NCI-H345 treated with DMSO at 0.1 percent for 48 hours (cell line): ENCODE data around the gene APOH.

Experiments used
- DNase-seq: peaks from one replicate; lab custom pipeline; 2025; ENCODE audit not compliant: unreplicated experiment; lab: John Stamatoyannopoulos, UW

Gene APOH

DNA sequence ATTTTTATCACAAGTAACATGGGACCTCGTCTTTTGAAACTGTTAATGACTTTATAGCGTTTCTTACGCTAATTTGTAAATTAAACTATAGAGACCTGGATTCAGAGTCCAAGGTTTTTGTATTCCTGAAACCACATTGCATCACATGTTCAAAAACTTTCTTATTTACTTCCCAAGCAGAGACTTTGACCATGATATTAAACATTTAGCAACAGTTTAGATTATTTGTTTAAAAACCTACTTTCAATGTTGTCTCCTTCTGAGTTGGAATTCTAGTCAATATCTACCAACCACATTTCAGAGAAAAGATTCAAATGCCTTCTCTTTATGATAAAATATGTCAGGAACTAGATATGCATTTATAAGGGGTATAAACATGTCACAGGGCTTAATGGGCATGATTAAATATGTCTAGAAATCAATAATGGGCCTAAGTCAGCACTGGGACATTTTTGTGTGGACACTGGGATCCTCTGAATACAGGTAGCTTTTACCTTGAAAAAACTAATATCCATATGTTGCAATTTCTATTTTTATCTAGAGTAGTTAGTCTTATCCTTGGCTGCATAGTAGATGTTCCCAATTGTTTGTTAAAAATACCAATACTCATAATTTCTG is 6.3 kb upstream of the APOH start:
- DNase-seq = no peak

DNA sequence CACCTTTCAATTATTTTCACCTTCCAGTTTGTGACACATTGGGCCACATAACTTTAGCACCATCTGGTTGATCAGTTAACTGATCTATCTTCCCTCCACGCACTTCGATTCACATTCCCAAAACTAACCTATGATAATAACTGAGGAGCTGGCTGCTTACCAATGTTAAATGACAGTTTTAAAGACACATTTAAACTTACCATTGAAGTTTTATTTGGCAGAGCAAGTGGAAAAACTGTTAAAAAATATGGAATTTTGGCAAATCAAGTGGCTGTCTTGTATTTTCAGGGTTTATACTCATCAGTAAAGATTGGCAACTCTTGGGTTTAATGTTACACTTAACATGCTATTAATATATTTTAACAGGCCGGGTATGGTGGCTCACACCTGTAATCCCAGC is 5.4 kb upstream of the APOH start:
- no peak for DNase-seq

DNA sequence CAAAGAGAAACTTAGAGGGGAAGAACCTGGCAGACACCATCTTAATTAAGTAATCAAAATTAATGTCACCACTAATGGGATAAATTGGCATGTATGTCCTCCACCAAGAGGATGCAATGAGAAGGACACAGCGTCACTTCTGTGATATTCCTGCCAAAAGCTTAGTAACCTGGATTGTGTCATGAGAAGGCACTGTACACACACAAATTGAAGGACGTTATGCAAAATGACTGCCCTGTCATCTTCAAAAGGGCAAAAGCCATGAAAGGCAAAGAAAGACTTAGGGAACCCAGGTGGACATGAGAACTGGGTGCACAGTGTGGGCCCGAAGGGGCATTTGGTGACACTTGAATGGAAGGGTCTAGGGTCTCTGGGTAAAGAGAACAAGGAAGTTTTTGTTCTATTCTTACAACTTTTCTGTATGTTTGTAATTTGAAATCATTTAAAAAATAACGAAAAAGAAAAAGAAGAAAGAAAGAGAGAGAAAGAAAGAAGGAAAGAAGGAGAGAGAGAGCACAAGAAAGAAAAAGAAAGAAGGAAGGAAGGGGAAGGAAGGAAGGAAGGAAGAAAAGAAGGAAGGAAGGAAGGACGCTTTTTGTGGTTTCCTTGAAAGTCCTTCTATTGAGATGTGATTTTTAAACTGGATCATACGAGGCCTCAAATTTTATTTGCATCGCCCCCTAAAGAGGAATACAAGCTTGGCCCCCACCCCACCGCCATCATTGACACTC is 4.0 kb upstream of the APOH start:
- DNase-seq = no peak

DNA sequence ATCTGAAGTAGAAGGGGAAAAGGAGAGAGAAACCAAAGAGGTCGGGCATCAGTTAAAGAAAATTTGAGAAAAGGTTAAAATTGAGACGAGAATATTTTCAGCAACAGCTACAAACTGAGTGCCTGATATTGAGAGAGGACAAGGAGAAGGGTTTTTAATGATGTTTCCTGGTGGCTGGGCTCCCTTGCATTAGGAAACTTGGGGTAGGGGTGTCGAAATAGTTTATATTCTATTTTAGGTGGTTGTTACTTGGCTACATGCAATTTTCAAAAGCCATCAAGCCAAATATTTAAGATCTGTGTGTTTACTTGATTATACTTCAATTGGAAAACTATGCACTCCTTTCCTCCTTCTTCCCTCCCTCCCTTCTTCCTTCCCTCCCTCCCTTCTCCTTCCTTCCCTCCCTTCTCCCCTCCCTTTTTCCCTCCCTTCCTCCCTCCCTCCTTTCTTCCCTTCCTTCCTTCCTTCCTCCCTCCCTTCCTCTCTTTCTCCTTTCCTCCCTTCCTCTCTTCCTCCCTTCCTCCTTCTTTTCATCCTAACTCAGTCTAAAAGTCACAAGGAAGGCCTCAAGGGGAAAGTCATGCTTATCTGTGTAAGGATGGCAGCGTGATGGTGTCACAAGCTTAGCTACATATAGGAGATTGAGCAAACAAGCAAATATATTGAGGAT is 1.8 kb upstream of the APOH start:
- no peak for DNase-seq

DNA sequence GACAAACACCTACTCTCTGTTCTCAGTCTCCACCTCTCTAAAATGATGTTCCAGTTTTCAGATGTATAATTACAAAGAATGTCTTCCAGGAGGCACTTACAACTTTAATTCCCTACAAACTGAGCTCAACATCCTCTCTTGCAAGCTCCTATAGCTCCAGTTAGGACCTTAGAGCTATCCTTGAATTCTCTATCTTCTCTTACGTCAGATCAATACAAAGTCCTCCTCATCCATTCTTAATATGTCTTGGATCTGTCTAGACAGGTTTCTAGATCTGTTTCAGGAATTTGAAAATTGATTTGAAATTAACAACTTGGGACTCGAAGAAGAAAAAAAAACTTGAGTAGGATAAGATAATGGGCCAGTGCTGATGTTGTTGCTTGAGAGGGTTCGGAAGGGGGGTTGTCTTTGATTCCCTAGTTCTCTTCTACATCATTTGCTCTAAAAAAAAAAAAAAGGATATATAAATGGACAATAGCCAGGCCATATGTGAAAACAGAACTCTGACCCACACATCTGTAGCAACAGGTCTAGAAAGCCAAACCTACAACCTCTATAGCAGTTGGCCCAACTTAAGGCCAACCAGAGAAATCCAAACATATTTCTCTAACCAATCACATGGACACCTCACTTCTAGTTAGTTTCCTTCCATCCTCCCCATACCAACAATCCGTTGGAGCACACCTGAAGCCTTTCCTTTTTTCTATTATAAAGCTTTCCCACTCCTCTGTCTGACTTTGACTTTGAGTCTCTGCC is 746 bp upstream of the APOH start:
- no peak for DNase-seq

DNA sequence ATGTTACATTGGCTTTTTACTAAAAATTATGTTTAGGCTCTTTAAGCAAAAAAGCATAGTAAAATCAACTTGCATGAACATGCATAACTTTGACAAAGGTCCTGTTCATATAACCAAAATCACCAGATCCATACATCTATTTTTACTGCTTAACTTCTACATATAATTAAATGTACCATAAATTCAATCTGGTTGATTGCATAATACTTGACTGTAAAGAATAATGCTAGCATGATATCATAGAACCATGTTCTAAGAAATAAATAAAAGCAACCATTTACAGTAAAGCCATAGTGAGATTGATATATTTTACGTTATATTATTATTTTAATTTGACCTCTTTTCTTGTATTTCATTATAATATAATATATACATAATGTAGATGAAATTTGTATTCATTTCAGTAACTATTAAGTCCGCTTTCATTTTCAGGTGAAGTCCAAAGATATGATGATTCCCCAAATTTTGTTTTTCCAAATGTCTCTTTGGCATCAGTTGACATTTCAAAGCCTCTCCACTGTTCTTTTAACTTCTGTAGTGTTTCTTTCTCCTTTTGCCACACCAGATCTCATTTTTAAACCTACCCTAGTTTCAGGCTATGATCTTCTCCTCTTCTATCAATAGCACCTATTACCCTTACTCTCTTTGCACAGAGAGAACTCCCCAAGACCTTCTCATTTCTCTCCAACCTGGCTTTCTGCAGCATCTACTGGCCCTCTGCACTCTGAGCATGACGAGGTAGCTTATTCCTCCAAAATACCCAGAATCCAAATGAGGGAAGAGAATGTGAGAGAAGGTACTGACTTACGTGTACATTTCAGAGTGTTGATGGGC is 1.8 kb downstream of the APOH start:
- no peak for DNase-seq

DNA sequence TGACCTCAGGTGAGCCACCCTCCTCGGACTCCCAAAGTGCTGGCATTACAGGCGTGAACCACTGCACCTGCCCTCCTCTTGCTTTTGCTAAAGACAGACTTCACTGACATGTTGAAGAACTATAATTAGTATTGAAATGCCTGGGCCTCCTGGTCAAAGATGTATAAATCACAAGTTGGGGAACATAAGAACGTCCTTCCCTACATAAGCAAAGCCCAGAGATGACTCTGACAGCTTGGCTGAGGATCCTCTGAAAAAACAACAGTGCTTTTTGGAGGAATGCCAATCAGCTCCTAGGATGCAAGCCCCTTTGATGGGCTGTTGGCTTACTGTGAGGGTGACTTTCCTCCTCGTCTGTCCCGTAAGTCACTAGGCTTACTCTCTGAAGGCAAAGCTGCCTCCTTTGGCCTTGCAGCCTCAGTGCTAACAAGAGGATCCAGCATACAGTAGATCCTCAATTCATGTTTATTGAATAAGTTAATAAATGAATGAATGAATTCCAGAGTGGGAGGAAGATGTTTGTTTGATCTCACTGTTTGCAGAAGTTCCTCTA is 6.3 kb downstream of the APOH start:
- DNase-seq = no peak

DNA sequence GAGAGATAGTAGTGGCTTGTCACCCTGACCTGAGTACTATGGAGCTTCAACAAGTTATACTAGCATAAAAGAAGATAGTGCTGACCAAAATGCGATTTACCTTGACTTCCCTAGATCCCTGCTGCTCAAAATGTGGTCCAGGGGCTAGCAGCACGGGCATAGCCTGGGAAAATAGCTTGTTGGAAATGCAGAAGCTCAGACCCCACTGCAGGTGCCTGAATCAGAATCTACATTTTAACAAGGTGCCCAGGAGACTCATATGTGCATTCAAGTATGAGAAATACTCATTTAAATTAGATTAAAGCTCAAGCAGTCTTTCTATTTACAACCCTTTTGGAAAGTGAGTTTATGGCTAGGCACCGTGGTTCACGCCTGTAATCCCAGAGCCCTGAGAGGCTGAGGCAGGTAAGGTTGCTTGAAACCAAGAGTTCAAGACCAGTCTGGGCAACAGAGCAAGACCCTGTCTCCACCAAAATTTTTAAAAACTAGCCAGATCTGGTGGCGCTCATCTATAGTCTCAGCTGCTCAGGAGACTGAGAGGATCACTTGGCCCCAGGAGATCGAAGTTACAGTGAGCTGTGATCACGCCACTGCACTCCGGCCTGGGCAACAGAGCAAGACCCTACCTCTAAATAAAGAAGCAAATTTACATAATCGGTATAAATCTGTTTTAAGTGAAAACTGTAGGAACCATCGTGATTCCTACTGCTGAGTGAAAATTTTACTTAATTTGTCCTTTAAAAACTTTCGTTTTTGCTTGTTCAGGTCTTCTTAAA is 7.3 kb downstream of the APOH start:
- no peak for DNase-seq

DNA sequence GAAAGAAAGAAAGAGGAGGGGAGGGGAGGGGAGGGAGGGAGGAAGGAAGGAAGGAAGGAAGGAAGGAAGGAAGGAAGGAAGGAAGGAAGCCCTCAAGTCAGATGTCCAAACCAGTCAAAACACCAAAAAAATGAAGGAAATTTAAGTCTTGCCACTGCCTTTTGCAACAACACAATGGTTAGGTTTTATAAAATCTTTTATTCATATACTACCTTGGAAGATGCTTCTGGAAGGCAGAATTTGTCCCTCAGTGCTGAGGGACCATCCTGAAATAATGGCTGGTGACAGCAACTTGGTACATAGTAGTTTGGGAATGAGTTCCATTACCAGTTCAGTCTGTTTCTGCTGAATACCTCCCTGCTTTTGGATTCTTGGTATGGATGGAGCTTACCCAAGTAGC is 7.9 kb downstream of the APOH start:
- no peak for DNase-seq

DNA sequence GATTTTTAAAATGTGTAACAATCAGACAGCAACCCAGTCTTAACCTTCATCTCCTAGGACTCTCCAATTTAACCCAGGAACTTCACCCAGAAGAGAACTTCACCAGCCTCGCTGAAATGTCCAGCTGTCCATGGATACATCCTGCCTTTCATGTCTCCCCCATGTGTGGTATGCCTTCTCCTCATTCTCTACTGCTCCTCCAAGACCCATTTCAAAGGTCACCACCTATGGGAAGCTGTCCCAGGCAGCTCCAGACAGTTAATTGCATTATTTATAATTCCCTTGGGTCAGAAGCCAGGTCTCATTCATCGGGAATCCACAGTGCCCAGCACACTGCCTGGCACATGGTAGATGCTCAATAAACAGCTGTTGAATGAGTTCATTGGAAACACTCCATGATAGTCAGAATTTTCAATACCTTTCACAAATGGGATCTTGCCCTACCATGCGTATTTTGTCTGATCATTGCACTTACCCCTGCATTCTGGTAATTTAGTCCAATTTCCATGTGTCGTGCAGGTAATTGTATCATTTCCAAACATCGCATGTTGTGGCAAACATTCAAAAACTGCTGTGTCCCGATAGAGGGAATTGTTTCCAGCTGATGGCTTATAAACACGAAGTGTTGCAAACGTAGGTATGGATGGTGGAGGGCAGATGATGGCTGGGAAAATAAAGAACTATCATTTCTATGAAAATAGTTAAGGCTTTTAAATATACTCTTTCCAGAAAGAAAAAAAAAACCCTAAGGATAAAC is 9.0 kb downstream of the APOH start:
- no peak for DNase-seq

DNA sequence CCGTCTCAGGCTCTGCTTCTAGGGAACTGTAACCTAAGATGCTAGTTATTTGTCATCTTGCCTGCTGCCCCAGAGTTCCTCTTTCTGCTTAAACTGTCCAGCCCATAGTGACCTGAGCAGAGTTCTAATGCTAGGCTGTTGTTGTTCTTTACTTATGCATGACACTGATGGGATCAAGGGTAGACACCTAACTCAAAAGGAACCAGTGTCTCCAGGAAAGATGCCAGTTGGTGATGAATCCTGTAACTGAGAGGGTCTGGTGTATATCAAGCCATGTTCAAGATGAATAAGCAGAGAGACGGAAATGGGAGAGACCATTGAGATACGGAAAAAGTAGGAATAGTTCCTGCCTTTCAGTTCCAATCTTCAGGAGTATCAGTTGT is 13.7 kb downstream of the APOH start:
- no peak for DNase-seq

DNA sequence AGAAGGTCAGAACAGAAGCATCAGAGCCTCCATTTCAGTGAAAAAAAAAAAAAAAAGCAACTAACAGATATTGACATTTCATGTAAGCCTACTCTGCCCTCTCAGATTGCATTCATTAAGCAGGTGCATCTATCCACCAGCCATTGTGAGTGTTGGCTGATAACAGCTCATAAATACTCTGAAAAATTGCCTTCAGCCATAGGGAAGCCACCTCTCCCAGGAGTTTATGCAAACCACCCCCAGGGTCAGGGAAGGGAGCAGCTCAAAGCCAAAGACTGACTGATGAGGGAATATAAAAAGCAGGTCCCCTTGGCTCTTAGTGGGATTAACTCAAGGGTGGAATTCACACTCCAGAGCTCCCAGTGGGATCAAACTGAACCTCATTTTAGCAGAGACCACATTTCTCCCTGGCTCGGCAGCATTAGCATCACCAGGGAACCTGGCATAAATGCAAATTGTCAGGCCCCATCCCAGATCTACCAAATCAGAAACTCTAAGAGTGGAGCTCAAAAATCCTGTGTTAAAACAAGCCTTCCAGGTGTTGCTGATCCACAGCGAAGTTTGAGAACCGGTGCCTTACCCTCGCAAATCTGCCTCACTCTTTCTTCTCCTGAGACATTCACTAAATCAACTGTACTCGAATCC is 14.2 kb downstream of the APOH start:
- DNase-seq = no peak

DNA sequence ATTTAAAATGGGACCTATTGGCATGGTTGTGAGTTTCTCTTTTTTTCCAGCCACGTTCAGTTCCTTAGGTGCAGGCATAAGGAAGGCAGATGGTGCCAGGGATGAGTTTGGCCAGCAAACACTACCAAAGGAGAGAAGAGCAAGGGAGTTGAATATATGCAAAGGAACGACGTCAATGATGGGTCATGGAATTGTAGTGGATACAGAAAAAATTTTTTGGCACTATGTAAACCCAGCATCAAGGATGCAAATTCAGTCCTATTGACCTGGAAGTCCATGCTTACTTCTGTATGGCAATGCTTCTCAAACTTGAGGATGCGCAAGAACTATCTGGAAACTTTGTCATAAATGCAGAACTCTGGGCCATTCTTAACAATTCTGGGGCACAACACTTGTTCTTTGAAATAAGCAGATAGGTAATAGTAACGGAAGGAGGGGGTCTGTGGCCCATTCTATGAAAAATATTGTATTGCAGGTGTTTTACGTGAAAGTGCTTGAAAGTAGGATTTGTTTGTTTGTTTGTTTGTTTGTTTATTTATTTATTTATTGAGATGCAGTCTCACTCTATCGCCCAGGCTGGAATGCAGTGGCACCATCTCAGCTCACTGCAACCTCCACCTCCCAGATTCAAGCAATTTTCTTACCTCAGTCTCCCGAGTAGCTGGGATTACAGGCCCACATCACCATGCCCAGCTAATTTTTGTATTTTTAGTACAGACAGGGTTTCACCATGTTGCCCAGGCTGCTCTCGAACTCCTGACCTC is 18.0 kb downstream of the APOH start:
- DNase-seq = no peak

DNA sequence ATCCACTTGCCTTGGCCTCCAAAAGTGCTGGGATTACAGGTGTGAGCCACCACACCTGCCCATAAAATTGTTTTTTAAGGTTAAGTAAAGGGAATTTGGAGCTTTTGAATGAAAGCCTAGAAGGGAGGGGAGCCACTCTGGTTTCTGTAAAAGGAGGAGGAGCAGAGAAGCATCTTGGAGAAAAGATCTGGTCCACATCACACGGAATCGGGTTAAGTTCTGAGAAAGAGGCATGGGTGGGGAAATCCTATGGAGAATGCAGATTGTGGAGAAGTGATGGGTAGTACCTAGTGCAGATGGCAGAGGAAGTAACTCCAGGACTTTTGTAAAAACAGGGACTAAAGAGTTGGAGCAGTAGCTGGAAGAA is 19.0 kb downstream of the APOH start:
- no peak for DNase-seq

DNA sequence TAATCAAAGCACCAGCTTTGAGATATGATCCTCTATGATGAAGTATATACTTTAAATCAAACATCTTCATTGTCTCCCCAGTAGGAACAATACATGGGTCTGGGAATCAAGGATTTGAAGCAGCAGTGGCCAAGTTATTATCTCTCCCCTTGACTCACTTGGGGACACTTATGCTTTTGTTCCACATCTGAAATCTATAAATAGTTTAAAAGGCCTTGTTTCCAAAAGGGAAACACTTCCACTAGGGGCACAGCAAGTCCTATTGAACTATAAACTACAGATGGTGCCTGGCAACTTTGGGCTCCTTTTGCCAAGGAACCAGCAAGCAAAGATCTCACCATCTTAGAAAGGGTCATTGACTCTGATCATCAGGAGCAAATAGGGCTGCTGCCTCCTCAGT is 21.3 kb downstream of the APOH start:
- DNase-seq = no peak

DNA sequence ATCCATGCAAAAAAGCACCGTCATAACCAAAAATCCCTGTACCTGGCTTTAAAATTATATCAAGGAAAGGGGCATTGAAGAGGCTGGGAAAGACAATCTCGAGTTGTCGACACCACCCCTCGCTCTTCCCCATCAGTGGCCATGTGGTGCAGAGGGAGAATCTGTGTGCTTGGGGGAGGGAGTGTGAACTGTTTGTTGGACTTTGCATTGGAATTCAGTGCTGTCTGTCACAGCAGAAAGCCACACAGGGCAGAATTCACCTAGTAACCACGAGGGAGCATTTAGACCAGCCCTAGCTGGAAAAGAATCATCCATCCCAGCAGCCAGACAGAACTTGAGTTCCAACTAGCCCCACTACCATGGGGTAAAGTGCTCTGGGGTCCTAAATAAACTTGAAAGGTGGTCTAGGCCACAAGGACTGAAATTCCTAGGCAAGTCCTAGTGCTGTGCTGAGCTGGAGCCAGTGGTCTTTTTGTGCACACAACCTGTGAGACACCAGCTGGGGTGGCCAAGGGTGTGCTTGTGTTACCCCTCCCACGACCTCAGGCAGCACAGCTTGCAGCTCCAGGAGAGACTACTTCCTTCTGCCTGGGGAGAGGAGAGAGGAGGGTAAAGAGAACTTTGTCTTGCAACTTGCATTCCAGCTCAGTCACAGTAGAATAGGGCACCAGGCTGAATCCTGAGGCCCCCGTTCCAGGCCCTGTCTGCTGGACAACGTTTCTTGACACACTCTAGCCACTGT is 25.8 kb downstream of the APOH start:
- DNase-seq = no peak

DNA sequence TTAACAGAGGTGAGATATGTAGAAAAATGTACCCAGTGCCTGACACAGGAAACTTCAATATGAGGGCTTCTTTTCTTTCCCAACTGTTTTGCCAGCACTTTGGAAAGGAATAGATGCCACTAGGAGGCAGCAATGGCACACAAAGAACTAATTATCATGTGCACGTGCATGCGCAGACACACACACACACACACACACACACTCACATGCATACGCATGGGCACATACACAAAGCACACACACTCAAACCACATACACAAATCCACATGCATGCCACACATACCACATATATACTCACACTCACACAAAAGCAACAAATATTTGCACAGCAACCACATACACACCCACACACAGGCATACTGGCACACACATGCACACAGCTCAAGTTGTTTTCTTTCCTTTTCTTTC is 28.5 kb downstream of the APOH start:
- DNase-seq = peak; percentile 10
